Left ventricle myocardium superior (tissue), 1 donor: ENCODE results near the gene ULK4. TPM values are rescaled to one million over a fixed set of nuclear protein-coding genes. Genes with fewer than 3 reads are reported as not detected.
"Not testable (repeated sequence)": the region's sequence is repeated elsewhere in the genome, so short reads cannot be mapped to it uniquely, and the experiment has no call there.

ENCODE experiments used
- ATAC-seq: fragments of 200-7000 bp; cut with Tn5 transposase; one replicate; pipeline ENCODE4 v1.9.1; 2020; ENCODE audit warnings: mild to moderate bottlenecking, moderate library complexity
- DNase-seq: peaks from one replicate; pipeline ENCODE4 v3.0.0-alpha.2; 2020
- intact Hi-C: fragments of 100-400 bp; cut with micrococcal nuclease; formaldehyde crosslinking; loops from one replicate; pipeline ENCODE4 v1.11.0; 2022
- total RNA-seq: library from RNA; stranded (reverse); fragmentation: NEBNext Ultra II Directional; extraction: Animal tissue kit (Norgen Biotek cat#: 25700); gene quantifications from one replicate; pipeline ENCODE4 v1.2.1, GENCODE V29; 2021
- donor health status: DM: no; HTN: yes; CAD: no; lungs with severe emphysema.

Gene ULK4
- total RNA-seq, 1 donor from 2014 or later = 1.5 TPM

DNA sequence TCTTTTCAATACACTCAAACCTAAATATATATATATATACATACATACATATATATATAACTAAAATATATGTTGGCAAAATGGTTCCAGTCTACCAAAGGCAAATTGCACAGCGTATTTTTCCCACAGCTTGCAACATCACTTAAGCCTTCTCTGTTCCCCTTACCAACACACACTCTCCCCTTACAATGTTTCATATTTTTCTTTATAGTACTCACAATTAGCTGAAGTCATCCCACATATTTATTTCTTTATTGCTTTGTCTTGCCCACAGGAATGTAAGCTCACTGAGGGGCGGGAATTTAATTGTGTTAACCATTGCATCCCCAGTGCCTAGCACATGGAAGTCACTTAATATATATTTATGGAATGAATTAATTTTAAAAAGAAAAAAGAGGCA lies 288.3 kb downstream of the ULK4 start:
- DNase-seq (no peak), ATAC-seq (no peak)
- intact Hi-C loops = no loop called here

DNA sequence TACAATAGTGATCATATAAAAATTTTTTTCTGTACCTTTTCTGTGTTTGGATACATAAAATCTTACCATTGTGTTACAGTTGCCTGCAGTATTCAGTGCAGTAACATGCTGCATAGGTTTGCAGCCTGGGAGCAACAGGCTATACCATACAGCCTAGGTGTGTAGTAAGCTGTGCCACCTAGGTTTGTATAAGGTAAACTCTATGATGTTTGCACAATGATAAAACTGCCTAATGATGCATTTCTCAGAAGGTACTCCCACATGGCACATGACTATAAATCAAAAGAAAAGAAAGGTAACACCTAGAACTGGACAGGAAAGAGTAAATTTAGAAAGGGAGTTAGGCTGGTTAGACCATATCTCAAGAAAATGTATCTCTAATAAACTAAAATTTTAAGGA lies 293.5 kb downstream of the ULK4 start:
- no peak for ATAC-seq
- DNase-seq = no peak
- intact Hi-C loops = no loop called here

DNA sequence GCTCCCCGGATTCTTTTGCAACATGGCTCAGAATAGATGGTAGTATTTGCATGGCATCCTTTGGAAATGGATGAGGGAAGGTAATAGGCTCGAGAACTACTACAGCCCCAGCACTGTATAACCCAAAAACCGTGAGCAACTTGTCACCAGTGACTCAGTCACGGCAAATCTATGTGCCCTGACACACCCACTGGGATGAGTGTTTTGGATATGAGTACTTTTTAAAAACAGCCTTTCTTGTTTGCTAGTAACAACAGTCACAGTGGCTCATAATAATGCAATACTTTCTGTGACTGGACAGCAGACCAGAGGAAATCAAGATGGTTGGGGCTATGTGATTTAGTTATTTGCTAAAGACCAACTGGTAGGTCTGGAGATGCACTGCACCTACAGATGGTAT lies 299.6 kb downstream of the ULK4 start:
- no peak for ATAC-seq
- intact Hi-C loops = no loop called here

DNA sequence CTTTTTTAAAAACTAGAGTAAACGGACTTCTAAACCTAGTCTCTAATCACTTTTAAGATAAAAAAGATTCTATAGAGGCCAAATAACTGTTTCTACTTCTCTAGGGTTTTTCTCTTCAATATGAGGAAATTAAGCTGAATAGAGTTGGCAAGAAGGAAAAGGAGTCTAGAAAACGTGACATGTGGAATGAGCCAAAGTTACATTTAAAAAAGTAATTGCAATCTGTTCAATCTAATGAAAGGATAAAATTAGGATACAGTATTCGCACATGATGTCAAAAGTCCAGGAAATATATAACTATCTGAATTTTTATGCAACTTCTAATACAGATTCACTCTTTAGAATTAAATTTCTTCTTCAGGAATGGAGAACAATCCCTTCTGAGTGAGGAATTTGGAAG lies 300.1 kb downstream of the ULK4 start:
- ATAC-seq (no peak), DNase-seq (no peak)
- intact Hi-C loops = no loop called here

More for the DNA sequence above, 299.6 kb downstream of the ULK4 start:
- no peak for DNase-seq

DNA sequence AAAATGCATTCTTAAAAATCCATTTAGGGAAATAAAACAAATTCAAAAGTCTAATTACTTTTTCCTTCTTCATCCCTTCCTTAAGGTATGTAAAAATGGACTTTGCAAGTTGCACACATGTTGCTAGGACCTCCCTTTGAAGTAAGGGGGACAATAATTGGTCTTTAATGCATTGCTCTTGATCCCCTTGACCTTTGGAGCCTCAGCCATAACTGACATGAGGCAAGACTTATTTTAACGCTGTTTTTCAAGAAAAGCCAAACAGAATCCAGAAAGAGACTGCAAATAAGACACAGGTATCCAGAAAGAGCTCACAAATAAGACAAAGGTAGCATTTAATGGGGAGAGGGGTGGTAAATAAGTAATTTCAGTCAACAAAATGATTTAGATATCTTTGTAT lies 301.4 kb downstream of the ULK4 start:
- no peak for ATAC-seq
- intact Hi-C loops = no loop called here
- no peak for DNase-seq

DNA sequence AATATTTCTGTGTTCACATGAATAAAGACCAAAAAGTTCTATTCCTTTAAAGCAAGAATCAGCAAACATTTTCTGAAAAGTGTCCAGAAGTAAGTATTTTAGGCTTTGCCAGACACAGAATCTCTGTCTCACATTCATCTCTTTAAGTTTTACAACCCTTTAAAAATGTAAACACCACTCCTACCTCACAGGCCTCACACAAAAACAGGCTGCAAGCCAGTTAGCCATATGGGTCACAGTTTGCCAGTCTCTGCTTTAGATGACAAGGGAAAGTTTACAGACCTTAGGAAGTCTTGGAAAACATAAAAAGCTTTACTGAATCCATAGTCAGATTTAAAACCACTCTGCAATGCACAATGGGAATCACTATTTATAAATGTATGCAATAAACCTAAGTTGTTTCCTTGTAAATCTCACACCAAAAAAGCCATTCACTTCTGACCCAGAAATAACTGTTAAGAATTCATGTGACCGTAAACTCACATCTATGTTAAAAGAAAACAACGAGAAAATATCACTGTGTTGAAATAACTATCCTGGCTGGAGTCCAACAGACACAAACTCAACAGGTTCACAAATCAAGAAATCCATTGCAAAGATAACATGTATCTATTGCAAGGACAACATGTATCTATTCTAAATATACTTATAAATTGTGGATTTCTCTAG lies 308.2 kb downstream of the ULK4 start:
- no peak for ATAC-seq

DNA sequence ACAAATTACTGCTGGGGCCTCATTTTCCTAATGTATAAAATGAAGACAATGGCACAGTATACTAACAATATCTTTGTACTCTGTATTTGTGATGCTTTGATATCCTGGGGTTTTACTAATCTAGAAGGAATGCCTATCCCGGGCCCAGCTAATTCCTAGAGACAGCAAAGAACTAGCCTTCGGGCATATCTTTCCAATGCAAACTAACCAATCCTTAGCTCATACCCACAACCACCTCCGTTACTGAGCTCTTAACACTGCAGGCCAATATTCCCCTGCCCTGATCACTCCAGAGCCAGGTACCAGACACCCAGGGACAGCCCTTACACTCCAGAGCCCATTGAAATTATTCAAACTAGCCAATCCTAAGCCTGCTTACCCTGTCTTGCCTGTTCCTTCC lies 309.0 kb downstream of the ULK4 start:
- ATAC-seq (no peak), DNase-seq (no peak)
- intact Hi-C loops = no loop called here

More for the DNA sequence above, 308.2 kb downstream of the ULK4 start:
- no peak for DNase-seq
- intact Hi-C loops = no loop called here

DNA sequence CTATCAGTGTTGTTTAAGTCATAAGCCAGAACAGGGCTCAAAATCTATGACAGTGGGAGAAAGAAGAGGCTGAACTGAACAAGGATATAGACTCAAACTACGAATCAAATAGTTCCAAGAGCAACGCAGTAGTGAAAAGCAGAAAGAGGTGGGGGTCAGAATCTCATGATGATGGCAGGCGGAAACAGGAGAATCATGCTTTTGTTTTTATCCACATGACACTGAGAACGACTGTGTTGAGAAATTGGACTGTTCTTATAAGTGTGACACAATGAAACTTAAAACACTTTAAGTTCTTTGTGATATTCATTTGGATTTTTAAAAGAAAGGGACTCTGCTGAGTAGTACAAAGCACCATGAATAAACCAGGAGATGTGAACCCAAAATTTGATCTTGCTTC lies 309.4 kb downstream of the ULK4 start:
- intact Hi-C loops = no loop called here
- ATAC-seq (no peak), DNase-seq (no peak)

DNA sequence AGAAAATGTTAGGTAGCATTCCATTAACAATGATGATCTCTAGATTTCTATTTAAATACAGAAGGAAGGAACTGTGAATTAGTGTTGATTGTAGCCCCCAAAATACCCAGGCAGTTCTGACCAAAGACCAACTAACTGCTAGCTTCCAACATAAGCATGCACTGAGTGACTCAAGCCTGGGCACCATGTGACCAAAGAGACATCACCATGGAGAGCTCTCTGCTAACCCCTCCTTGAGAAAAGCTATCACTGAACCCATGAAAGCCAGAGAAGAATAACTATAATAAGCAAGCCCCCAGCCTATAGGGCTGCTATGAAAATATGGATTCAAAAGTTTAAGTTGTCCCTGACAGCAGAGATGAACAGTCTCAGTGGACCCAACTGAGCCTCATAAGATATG lies 310.2 kb downstream of the ULK4 start:
- intact Hi-C loops = no loop called here
- DNase-seq (no peak), ATAC-seq (no peak)

DNA sequence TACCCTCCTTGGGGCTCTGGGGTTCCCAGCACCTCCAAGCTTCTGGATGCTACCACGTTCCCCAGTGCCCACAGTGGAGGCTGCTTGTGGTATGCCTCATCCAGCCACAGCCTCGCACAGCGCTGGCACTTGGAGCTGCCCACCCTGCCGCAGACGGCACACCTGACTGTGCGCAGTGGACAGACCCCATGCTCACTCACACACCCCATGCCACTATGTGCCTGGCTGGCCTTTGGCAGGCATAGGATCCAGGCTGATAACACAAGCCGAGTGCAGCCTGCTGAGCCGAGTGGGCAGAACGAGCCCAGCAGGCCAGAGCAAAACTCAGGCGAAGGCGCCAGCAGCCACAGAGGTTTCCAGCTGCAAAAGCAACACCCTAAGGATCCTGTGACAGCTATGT lies 311.5 kb downstream of the ULK4 start:
- ATAC-seq (no peak), DNase-seq (peak; percentile 28)
- intact Hi-C loops = no loop called here

DNA sequence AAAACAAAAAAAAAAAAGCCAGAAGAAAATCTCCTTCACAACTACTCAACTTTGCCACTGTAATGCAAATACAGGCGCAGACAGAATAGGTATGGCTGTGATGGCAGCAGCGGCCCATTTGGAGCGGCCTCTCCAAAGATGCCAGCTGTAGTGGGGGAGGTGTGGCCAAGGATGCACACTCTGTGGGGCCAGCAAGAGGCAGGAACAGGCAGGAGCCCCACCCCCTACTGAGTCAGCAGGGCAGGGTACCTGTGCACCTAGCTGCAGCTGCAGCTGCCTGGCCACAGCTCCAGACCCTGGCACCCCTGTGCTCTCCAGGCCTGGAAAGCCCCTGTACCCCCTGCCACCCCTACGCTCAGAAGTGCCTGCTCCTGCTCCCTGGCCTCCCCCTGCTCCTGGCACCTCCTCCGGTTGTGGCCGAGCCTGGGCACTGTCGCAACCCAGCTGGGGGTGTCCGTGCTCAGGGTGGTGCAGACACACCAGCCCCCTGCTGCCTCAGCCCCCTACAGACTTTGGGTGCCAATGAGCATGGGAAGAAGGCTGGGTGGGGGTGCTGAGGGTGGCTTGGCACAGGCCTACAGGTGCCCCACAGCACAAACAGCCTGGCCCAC lies 312.7 kb downstream of the ULK4 start:
- no peak for DNase-seq
- intact Hi-C loops = no loop called here
- no peak for ATAC-seq

DNA sequence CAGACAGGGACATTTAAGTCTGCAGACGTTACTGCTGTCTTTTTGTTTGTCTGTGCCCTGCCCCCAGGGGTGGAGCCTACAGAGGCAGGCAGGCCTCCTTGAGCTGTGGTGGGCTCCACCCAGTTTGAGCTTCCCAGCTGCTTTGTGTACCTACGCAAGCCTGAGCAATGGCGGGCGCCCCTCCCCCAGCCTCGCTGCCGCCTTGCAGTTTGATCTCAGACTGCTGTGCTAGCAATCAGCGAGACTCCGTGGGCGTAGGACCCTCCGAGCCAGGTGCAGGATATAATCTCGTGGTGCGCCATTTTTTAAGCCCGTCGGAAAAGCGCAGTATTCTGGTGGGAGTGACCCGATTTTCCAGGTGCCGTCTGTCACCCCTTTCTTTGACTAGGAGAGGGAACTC lies 314.2 kb downstream of the ULK4 start:
- intact Hi-C loops, DNase-seq, ATAC-seq: not testable (repeated sequence)

DNA sequence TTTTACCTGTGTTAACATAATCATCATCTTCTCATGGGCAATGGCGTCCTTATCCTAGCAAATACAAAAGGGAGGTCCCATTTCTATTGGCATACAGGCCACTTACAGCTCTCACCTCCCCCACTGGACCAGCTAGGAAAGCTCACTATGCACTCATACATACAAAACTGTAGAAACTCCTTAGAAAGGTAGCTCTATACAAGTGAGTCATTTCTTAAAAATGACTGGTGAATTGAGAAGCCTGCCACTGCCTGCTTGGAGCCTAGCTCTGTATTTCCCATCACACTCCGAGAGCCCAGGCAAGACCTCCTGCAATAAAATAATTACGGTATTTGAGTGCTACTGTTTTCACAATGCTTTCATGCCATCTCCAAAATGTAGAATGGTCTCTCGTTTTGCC lies 321.8 kb downstream of the ULK4 start:
- intact Hi-C loops = no loop called here
- DNase-seq (no peak), ATAC-seq (no peak)

DNA sequence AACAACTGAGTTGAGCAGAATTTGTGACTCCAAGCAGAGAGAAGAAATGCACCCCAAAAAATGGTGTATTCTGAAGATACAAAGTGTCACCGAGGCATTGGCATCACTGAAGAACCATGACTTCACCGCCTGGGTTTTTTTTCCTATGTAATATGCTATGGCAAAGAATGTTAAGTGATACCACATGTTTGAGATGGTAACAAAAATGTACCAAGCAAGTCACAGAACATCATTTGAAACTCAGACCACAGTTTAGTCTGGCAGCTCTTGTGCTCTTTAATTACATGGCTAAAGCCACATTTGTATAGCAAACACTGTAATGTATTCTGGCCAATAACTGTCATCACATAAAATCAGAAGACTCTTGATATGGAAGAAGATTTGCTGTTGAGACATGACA lies 323.5 kb downstream of the ULK4 start:
- intact Hi-C loops = no loop called here
- ATAC-seq = no peak

DNA sequence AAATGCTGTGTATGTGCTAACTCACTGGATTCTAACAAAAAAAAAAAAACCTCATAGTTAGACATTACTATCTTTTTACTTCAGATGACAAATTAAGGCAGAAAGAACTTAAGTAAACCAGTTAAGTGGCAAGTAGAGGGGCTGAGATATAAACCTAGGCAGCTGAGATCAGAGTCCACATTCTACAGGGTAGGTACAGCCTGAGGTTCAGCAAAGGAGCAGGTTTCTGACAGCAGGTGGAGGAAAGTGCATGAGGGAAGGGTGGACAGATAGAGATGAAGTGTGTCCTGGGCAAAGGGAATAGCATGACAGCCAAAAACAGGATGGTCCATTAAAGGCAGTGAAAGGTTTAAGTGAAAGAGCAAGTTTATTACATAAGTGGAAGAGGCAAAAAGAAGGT lies 329.2 kb downstream of the ULK4 start:
- intact Hi-C loops = no loop called here
- ATAC-seq = no peak
- no peak for DNase-seq

More for the DNA sequence above, 323.5 kb downstream of the ULK4 start:
- DNase-seq = no peak

DNA sequence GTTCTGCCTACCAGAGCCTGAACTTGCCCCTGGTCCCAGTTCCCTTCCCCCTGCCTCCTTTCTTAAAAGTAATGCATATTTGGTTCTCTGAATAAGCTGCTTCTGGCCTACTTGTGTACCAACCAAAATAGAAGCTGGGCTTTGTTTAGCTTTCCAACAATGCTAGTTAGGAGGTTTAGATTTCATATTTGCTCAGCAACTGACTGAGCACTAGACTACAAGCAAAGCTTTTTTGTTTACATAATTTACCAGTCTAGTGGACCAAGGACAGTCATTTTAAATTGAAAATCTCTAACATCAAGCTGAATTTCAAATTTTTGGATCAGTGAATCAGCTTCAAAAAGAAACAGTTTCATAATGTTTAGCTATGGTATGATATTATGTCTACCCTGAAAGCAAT lies 331.2 kb downstream of the ULK4 start:
- ATAC-seq (no peak), DNase-seq (no peak)
- intact Hi-C loops = no loop called here

DNA sequence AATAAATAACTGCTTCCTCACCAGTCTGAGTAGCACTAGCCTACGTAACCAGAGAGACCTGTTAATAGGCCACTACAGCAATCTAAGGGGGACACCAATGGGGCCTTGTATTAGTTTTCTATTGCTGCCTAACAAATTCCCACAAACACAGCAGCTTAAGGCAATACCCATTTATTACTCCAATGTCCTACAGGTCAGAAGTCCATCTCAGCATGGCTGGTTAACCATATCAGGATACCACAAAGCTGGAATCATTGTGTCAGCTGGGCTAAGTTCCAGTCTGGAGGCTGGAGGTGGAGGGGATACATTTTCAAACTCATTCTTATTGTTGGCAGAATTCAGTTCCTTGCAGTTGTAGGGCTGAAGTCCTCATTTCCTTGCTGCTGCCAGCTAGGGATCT lies 331.9 kb downstream of the ULK4 start:
- ATAC-seq (no peak), DNase-seq (no peak)
- intact Hi-C loops = no loop called here

DNA sequence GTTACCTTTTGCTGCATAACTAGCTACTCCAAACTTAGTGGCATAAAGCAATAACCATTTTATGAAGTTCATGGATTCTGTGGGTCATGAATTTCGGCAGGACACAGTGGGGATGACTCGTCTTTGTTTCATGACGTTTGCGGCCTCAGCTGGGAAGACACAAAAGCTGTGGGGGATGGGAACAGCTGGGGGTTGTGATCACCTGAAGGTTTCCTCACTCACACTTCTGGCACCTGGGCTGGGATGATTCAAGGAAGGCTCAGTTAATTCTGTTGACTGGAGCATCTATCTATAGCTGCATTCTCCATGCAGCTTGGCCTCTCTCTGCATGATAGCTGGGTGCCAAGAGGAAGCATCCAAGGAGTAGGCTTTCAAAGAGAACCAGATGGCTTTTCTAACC lies 332.8 kb downstream of the ULK4 start:
- DNase-seq (no peak), ATAC-seq (no peak)
- intact Hi-C loops = no loop called here

DNA sequence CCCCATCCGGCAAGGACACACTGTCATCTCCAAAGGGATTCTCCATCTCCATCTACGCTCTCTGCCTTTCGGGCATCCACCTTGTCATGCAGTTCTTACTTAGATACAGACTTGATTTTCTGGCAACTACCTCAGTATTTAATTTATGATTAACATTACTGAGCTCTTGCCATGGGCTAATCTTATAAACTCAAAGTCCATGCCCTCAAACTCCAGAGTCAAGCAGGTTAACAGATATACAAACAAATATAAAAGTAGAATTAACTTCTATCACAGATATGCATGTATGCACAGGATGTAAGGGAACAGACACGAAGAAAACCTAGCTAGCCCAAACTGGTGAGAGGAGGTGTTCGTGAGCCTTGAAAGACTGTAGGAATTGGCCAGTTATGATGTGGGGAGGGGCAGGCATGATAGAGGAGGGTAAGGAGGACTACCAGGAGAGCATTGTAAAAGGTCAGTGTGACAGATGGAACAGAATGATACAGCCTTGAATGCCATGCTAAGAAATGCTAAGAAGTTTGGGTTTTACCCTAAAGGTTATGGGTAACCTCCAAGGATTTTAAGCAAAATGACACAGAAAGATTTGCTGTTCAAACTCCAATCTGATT lies 334.3 kb downstream of the ULK4 start:
- ATAC-seq (no peak), DNase-seq (no peak)
- intact Hi-C loops = no loop called here

DNA sequence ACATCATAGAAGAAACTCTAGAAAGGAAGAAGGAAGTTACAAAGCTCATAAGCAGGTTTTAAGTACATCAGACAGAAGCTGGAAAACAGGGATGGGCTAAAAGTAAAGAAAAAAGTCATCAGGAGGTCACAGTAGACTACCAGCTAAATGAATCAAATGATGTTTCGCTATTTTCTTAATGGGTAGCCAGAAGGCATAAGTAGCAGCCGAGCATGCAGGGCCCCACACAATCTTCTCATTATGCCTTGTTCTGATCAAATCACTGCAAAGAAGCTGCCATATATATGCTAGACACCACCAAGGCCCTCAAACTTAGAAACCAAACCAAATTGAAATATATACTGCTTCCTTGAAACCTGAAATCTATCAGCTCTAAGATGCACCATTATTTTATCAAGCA lies 349.1 kb downstream of the ULK4 start:
- intact Hi-C loops = no loop called here
- ATAC-seq (no peak), DNase-seq (no peak)

DNA sequence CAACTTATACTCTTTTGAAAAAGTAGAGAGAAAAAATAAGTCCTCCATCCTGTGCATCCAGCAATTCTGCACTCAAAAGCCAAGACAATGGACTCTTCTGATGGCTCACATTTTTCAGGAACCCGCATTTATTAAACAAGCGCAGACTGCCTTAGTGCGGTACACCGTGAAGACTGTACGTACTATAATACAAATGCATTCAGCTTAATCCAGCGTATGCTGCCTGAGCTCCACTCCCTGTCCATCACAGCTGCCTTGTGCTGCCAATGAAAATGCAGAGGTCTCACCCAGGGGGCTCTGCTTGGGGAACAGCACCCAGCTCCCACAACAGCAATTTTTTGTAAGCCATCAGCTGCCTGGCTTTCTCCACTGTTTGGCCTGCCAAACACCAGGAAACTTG lies 350.9 kb downstream of the ULK4 start:
- DNase-seq (no peak), ATAC-seq (no peak)
- intact Hi-C loops = no loop called here
